ENCODE data around the gene FIGNL2.

The FIGNL2 gene

GRCh38 chr12:51871918-51872688, 23.6 kb upstream of the FIGNL2 start:
- no peaks in the 10 kb centered on the region for H3K36me3 ChIP-seq
- no peak overlapping the region for H3K4me3 ChIP-seq (ENCODE audit: low read depth in 1 of 2, low read length in 1 of 2)
- H3K27me3 ChIP-seq: peaks cover 81% of the 10 kb centered on the region
- no peak for TF ChIP-seq CTCF (IDR thresholded peaks at IDR 0.05)
- H3K9me3 ChIP-seq: no peaks in the 10 kb centered on the region
- no peak overlapping the region for H3K27ac ChIP-seq
- no peaks in the 10 kb centered on the region for H3K4me1 ChIP-seq (ENCODE audit: control insufficient read depth in 1 of 2, insufficient read depth in 1 of 2, low read depth in 1 of 2, low read length in 1 of 2)

- TF ChIP-seq CTCF (IDR thresholded peaks at IDR 0.05): no peak
Observed at GRCh38 chr12:51871126-51871525, 22.6 kb upstream of the FIGNL2 start.

GRCh38 chr12:51870504-51870903, 22.0 kb upstream of the FIGNL2 start:
- no peak for TF ChIP-seq CTCF (IDR thresholded peaks at IDR 0.05)
- Histone ChIP-seq H3K27ac (no peak overlapping the region), H3K4me1 (ENCODE audit: control insufficient read depth in 1 of 2, insufficient read depth in 1 of 2, low read depth in 1 of 2, low read length in 1 of 2) (no peaks in the 10 kb centered on the region), H3K4me3 (ENCODE audit: low read depth in 1 of 2, low read length in 1 of 2) (no peak overlapping the region), H3K27me3 (peaks cover 97% of the 10 kb centered on the region), H3K36me3 (no peaks in the 10 kb centered on the region), H3K9me3 (no peaks in the 10 kb centered on the region)

More at GRCh38 chr12:51871126-51871525, 22.6 kb upstream of the FIGNL2 start:
- H3K27me3 ChIP-seq: peaks cover 91% of the 10 kb centered on the region
- H3K4me1 ChIP-seq (ENCODE audit: control insufficient read depth in 1 of 2, insufficient read depth in 1 of 2, low read depth in 1 of 2, low read length in 1 of 2): no peaks in the 10 kb centered on the region
- no peaks in the 10 kb centered on the region for H3K36me3 ChIP-seq
- no peak overlapping the region for H3K27ac ChIP-seq
- no peaks in the 10 kb centered on the region for H3K9me3 ChIP-seq
- no peak overlapping the region for H3K4me3 ChIP-seq (ENCODE audit: low read depth in 1 of 2, low read length in 1 of 2)

- Histone ChIP-seq H3K36me3 (no peaks in the 10 kb centered on the region), H3K9me3 (no peaks in the 10 kb centered on the region), H3K4me1 (ENCODE audit: control insufficient read depth in 1 of 2, insufficient read depth in 1 of 2, low read depth in 1 of 2, low read length in 1 of 2) (no peaks in the 10 kb centered on the region), H3K27ac (no peak overlapping the region), H3K4me3 (ENCODE audit: low read depth in 1 of 2, low read length in 1 of 2) (no peak overlapping the region), H3K27me3 (peaks cover 100% of the 10 kb centered on the region)
- no peak for TF ChIP-seq CTCF (IDR thresholded peaks at IDR 0.05)
Observed at GRCh38 chr12:51869931-51870330, 21.4 kb upstream of the FIGNL2 start.

- Histone ChIP-seq H3K27me3 (peaks cover 100% of the 10 kb centered on the region), H3K4me3 (ENCODE audit: low read depth in 1 of 2, low read length in 1 of 2) (no peak overlapping the region)
Observed at GRCh38 chr12:51869496-51869865, 21.0 kb upstream of the FIGNL2 start.

More at GRCh38 chr12:51869496-51869865, 21.0 kb upstream of the FIGNL2 start:
- Histone ChIP-seq H3K27ac (no peak overlapping the region), H3K9me3 (no peaks in the 10 kb centered on the region), H3K36me3 (no peaks in the 10 kb centered on the region), H3K4me1 (ENCODE audit: control insufficient read depth in 1 of 2, insufficient read depth in 1 of 2, low read depth in 1 of 2, low read length in 1 of 2) (no peaks in the 10 kb centered on the region)
- TF ChIP-seq CTCF (IDR thresholded peaks at IDR 0.05): no peak
